ENCODE results near the gene CD300LB.

DNA sequence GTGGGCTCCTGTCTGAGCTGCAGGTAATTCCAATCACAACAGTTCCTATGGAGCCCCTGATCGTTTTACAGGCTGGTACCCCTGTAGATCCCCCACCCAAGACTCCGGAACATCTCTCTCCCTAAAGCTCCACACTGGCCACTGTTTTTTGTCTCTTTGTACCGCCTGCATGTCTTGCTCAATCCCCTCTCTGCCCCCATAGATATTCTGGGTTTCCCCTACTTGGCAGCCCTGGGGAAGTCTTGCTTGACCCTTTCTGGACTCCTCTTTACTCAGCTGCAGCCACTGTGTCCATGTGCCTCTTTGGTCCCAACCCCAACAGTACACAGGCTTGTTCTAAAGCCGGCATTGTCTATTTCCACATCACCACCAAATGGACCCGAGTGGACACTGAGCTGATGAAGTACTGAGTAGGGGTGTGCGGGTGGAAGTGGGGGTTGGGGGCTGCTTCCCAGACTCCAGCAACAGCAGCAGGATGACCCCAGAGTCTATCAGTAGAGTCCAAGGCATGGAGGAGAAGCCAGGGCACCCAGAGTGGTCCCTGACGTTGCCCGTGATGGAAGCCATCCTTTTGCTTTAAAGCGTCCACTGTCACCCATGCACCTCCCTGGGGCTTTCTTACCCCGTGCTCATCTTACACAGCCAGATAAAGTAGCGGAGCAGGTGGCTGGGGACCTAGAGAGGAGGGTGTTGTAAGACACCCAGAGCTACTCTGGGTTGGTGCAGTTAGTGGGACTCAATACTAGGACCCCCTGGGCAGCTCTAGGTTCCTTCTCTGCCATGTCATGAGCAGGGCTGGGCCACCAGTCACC, 6.4 kb downstream of the CD300LB start:
- TF ChIP-seq, protein P1, sequence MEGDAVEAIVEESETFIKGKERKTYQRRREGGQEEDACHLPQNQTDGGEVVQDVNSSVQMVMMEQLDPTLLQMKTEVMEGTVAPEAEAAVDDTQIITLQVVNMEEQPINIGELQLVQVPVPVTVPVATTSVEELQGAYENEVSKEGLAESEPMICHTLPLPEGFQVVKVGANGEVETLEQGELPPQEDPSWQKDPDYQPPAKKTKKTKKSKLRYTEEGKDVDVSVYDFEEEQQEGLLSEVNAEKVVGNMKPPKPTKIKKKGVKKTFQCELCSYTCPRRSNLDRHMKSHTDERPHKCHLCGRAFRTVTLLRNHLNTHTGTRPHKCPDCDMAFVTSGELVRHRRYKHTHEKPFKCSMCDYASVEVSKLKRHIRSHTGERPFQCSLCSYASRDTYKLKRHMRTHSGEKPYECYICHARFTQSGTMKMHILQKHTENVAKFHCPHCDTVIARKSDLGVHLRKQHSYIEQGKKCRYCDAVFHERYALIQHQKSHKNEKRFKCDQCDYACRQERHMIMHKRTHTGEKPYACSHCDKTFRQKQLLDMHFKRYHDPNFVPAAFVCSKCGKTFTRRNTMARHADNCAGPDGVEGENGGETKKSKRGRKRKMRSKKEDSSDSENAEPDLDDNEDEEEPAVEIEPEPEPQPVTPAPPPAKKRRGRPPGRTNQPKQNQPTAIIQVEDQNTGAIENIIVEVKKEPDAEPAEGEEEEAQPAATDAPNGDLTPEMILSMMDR (IDR thresholded peaks at IDR 0.05) = no peak
- no peak for TF ChIP-seq POLR2A (IDR thresholded peaks at IDR 0.05)

Measured in body of pancreas (tissue), 4 donors.